ENCODE results near the gene SAMD10.
"Not testable (repeated sequence)": the region's sequence is repeated elsewhere in the genome, so short reads cannot be mapped to it uniquely, and the experiment has no call there.

DNA sequence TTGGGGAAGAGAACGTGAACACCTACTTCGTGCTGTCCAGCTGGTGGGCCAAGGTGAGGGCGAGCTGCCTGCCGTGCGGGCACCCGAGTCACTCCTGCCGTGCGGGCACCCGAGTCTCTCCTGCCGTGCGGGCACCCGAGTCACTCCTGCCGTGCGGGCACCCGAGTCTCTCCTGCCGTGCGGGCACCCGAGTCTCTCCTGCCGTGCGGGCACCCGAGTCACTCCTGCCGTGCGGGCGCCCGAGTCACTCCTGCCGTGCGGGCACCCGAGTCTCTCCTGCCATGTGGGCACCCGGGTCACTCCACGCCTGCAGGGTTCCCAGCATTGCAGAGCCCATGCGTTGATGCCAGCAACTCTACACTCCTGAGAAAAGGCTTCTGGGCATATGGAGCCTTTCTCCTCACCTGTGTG is 50.0 kb downstream of the SAMD10 start:
- TF ChIP-seq, protein P1, sequence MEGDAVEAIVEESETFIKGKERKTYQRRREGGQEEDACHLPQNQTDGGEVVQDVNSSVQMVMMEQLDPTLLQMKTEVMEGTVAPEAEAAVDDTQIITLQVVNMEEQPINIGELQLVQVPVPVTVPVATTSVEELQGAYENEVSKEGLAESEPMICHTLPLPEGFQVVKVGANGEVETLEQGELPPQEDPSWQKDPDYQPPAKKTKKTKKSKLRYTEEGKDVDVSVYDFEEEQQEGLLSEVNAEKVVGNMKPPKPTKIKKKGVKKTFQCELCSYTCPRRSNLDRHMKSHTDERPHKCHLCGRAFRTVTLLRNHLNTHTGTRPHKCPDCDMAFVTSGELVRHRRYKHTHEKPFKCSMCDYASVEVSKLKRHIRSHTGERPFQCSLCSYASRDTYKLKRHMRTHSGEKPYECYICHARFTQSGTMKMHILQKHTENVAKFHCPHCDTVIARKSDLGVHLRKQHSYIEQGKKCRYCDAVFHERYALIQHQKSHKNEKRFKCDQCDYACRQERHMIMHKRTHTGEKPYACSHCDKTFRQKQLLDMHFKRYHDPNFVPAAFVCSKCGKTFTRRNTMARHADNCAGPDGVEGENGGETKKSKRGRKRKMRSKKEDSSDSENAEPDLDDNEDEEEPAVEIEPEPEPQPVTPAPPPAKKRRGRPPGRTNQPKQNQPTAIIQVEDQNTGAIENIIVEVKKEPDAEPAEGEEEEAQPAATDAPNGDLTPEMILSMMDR (IDR thresholded peaks at IDR 0.05; ENCODE audit: low read depth, low read length, missing input control): not testable (repeated sequence)
- not testable (repeated sequence) for TF ChIP-seq NR2F2 (IDR thresholded peaks at IDR 0.05); TAF1 (conservative IDR thresholded peaks at IDR 0.05); SP1 (IDR thresholded peaks at IDR 0.05); RAD21 (IDR thresholded peaks at IDR 0.05); YY1 (IDR thresholded peaks at IDR 0.05); EGR1 (IDR thresholded peaks at IDR 0.05; ENCODE audit: low read depth in 2 of 2); JUND (IDR thresholded peaks at IDR 0.05)
- TF ChIP-seq, protein P2, sequence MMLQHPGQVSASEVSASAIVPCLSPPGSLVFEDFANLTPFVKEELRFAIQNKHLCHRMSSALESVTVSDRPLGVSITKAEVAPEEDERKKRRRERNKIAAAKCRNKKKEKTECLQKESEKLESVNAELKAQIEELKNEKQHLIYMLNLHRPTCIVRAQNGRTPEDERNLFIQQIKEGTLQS (IDR thresholded peaks at IDR 0.05): not testable (repeated sequence)
- TF ChIP-seq, protein P3, sequence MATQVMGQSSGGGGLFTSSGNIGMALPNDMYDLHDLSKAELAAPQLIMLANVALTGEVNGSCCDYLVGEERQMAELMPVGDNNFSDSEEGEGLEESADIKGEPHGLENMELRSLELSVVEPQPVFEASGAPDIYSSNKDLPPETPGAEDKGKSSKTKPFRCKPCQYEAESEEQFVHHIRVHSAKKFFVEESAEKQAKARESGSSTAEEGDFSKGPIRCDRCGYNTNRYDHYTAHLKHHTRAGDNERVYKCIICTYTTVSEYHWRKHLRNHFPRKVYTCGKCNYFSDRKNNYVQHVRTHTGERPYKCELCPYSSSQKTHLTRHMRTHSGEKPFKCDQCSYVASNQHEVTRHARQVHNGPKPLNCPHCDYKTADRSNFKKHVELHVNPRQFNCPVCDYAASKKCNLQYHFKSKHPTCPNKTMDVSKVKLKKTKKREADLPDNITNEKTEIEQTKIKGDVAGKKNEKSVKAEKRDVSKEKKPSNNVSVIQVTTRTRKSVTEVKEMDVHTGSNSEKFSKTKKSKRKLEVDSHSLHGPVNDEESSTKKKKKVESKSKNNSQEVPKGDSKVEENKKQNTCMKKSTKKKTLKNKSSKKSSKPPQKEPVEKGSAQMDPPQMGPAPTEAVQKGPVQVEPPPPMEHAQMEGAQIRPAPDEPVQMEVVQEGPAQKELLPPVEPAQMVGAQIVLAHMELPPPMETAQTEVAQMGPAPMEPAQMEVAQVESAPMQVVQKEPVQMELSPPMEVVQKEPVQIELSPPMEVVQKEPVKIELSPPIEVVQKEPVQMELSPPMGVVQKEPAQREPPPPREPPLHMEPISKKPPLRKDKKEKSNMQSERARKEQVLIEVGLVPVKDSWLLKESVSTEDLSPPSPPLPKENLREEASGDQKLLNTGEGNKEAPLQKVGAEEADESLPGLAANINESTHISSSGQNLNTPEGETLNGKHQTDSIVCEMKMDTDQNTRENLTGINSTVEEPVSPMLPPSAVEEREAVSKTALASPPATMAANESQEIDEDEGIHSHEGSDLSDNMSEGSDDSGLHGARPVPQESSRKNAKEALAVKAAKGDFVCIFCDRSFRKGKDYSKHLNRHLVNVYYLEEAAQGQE (IDR thresholded peaks at IDR 0.05): not testable (repeated sequence)
